ENCODE data around the gene NR6A1. TPM values are rescaled to one million over a fixed set of nuclear protein-coding genes. Genes with fewer than 3 reads are reported as not detected.

NR6A1 gene
- total RNA-seq, 1 donor from 2014 or later = 1.7 TPM

- no peak for ATAC-seq
Measured at GRCh38 chr9:124685217-124685616, 85.9 kb downstream of the NR6A1 start.

DNA sequence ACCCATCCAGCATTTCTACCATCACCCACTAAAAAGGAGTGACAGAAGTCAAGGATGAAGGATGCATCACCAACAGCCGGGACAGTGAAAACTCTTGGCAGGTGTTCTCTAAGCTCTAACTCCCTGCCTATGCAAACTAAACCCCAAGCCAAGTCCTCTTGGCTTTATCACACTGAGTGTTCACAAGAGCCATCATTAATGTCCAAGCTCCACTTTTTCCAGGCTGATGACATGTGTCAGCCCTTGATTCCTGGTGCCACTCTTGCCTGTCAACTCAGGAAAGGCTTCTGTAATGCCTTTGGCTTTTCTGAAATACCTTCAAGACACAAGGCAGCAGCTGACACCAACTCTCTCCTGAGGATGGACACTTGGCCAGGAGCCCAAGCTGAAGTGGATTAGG lies 86.9 kb downstream of the NR6A1 start:
- ATAC-seq = no peak

- no peak for ATAC-seq
Measured at GRCh38 chr9:124683043-124683442, 88.1 kb downstream of the NR6A1 start.

DNA sequence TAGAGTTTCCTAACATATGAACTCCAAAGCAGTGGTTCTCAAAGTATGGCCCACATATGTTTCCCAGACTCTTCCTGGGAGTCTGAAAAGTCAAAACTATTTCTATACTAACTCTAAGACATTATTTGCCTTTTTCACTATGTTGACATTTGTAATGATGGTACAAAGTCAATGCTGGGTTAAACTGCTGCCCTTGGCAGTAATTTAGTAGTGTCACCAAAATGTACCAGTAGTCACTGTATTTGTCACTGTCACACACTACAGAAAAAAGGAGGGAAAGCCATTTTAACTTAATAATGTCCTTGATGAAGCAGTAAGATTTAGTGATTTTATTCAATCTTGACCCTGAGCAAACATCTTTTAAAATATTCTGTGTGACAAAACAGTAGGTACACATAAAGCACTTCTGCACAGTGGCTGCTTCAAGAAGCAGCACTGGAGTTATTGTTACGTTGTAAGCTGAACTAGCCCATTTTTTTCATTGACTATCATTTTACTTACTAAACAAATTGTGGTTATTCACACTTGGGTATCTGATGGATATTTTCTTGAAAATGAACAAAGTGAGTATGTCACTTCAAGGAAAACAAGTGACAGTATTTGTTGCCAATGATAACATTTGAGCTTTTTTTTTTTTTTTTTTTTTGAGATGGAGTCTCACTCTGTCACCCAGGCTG lies 90.3 kb downstream of the NR6A1 start:
- no peak for ATAC-seq

DNA sequence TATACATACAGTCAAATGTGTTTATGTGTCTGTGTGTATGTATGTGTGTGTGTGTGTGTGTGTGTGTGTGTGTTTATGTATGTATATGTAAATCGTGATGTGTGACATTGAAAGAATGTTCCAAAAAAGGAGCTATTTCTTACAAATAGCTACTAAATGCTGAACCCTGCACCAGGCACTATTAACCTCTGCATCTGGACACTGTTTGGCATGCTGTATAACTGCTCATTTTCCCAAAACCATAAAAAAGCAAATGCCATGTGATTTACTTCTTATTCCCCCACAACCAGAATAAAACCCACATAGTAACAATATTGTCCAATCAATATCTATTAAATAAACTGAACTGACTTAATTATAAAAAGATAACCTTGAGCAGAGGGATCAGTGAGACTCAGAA lies 91.1 kb downstream of the NR6A1 start:
- ATAC-seq = no peak

- ATAC-seq = no peak
Measured at GRCh38 chr9:124676159-124676551, 95.0 kb downstream of the NR6A1 start.

GRCh38 chr9:124675261-124676158 lies 95.6 kb downstream of the NR6A1 start:
- no peak for ATAC-seq

GRCh38 chr9:124674651-124675050 lies 96.5 kb downstream of the NR6A1 start:
- no peak for ATAC-seq

DNA sequence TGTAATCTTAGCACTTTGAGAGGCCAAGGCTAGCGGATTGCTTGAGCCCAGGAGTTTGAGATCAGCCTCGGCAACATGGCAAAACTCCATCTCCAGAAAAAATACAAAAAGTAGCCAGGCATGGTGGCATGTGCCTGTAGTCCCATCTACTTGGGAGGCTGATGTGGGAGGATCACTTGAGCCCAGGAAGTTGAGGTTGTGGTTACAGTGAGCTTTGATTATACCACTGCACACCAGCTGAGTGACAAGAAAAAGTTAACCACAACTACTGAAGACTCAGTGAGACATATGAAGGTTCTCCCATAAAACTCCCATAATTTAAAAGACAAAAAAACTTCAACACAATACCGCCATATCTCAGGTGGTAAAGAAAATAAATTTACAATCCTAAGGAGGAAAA lies 98.0 kb downstream of the NR6A1 start:
- no peak for ATAC-seq

GRCh38 chr9:124671861-124672260 lies 99.2 kb downstream of the NR6A1 start:
- no peak for ATAC-seq

DNA sequence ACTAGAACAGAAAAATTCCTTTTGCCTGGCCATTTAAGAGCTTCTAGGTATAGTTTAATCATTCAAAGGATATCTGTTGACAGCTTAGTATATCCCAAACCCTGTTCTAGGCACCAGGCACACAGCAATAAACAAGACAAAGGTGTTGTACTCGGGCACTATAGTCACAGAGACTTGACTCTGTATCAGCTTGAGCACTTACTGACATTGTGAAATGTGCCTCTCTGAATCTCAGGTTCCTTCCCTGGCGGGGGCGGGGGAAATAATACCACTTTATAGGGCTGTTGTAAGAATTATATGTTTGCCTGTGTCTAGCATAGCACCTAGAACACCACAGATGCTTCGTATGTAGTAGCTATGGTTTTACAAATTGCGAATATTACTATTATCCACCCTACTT lies 104.5 kb downstream of the NR6A1 start:
- ATAC-seq = no peak

DNA sequence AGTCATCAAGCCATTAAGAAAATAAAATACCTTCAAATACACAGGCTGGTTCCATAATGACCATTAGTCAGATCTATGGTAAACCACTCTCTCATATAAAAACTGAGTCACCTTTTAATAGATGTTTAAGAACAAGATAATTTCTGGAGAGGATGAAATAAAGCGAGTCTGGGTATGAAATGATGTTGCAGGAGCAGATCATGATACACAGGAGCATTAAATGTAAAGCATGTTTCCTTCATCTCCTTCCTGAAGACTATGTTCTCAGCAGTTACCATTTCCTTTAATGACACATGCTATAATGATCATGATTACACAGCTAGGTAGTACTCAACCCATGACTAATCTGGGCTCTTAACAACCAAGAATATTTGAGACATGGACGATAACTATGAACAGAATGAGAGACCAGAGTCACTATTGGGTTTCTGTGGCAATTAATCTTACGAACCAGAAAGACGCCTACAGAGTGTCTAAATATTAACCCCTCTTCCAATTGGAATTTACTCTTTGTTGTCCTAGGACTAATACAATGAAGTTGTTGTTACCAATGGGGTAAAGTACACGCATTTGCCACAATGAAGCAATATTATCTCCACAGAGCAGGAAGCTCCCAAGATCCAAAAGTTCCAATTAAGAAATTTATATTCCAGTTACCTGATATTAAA lies 105.6 kb downstream of the NR6A1 start:
- peak; percentile 92 for ATAC-seq

GRCh38 chr9:124664143-124664542 lies 107.0 kb downstream of the NR6A1 start:
- no peak for ATAC-seq

DNA sequence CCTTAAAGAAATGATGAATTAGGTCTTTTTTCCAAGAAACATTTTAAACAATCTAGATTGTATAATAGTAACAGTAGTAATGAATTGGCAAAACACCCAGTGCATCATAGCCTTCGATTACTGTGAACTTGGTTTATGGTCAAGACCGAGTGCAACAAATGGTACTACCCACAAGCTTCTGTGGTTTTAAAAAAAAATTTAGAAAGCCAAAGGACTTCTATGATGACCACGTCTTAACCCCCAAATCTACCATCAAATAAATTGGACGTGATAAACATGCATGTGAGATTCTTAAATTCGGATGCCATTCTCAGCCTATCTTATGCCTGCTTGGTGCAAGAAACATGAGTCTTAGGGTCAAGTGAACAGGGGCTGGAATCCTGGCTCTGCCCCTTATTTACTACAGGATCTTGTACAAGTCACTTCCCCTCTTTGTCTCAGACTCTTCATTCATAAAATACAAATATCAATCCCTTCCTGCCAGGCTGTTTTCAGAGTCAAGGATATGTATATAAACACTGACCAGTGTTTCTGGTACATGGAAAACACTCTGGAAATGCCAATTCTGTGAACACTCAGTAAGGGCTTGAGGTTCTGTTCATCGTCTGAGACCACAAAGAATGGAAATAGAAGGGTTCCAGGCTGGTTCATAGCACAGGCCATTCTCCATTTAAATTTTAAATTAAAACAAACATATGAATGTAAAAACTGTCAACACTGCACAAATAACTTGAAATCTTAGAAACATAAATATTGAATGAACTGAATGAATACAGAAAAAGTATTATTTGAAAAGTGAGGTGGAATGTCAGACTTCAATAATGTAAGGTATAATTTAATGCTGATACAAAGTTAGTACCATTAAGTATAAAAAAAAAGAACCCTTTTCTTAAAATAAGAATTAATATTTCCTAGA lies 107.8 kb downstream of the NR6A1 start:
- no peak for ATAC-seq

GRCh38 chr9:124662561-124662960 lies 108.5 kb downstream of the NR6A1 start:
- ATAC-seq = no peak

DNA sequence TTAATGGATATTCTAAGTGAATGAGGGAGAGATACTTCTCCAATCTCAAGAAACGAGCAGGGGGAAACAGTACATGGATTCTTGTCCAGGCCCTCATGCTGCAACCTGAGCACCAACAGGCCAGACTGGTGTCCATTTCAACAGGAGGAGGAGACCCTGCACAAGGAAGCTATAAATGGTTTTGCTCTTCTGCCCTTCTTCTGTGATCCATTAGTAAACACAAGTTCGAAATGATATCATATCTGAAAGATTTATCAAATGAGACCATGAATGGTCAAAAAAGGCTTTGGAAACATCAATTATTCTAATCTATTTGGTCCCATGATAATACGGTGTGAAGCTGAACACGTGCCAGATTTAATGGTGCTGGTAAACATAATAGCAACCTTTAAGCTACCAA lies 109.8 kb downstream of the NR6A1 start:
- no peak for ATAC-seq

- no peak for ATAC-seq
Measured at GRCh38 chr9:124660341-124660801, 110.7 kb downstream of the NR6A1 start.

DNA sequence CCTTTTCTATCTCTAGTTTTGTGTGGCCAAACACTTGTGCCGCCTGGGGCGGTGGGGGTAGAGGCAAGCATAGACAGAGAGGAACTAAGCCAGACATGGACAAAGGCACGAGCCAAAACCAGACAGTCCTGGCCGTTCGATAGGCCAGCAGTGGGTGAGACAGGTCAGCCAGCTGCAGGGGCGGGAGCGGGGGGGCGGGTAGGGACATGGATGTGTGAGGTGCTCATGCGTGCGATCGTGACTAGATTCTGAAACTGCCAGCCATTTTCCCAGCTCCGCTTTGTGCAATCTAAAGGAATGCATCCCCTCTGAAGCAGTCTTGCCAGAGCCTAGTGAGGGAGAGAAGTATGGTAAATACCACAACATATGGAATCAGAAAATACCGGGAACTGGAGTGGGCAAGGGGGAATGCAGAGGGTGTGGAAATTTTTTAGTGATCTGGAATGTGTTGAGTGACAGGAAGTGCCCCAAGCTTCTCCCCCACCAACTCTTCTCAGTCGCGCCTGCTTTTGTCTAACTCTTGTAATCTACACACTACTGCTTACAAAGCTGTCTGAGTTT lies 111.9 kb downstream of the NR6A1 start:
- peak; percentile 67 for ATAC-seq

DNA sequence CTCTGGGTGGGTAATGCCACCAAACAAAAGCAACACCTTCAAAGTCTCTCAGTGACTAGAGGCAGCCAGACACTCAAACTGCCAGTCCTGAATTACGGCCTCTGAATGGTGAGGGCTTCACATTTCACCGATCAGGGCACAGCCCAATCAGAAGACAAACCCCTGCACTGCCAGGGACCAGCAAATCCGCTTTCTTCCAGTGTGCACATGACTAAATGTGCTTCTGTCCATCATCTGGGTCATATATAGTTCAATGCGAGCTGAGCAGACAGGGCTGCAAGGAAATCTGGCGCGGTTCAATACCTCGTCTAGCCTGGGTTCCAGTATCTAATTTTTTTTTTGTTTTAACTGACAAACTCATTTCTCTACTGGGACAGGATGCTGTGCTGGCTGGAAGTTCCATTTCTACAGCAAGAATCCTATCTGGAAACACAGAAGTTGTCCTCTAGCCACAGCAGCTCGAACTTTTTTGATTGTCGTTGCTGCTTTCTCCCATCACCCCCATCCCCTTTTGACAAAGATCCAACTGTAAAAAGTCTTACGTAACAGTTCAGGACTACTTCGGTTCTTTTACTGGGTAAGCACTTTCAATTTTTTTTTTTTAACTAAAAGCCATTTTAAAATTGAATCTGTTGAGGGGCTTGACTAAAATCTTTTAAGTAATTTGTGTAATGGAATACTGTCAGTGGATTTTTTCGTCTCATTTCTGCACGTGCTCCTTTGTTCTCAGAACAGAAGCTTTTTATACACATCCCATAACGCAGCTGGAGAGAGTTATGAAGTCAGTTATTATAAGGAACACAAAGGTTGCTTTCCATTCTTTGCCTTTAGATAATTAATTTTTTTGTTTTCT lies 112.7 kb downstream of the NR6A1 start:
- peak; percentile 97 for ATAC-seq

DNA sequence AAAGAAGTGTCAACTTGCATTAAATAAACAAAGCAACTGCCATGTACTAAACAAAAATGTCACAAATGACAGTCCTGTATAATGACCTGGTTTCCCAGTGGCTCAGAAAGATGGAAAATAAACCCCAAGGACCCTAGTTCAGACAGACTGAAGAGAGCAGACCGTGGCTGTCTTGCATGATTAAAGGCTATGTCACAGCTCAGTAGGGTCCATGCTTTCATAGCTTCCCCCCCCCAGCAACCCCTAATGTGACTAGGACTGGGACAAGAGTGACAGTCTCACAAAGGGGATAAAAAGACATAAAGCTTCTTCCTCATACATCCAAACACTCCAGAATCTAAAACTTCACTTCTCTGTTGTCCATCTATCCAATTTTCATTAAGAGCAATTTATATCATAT lies 113.6 kb downstream of the NR6A1 start:
- no peak for ATAC-seq

- no peak for ATAC-seq
Measured at GRCh38 chr9:124654431-124654830, 116.7 kb downstream of the NR6A1 start.

Measured in esophagus mucosa (tissue), 1 donor.